HG03175 (cell line): ENCODE measurements around the gene GINS2.

Source experiments
- ATAC-seq: cut with Tn5 transposase; IDR thresholded peaks from one replicate; pipeline ENCODE4 v1.9.1; 2021; ENCODE audit warnings: mild to moderate bottlenecking, moderate library complexity; ENCODE audit not compliant: unreplicated experiment

The GINS2 gene

GRCh38 chr16:85668676-85669424 is 19.9 kb downstream of the GINS2 start:
- no peak for ATAC-seq

- no peak for ATAC-seq
Observed at GRCh38 chr16:85667841-85668413, 20.8 kb downstream of the GINS2 start.

- ATAC-seq, result no peak
Observed at GRCh38 chr16:85667261-85667660, 21.5 kb downstream of the GINS2 start.

- no peak for ATAC-seq
Observed at GRCh38 chr16:85665929-85666328, 22.8 kb downstream of the GINS2 start.

GRCh38 chr16:85665373-85665740 is 23.4 kb downstream of the GINS2 start:
- no peak for ATAC-seq

- ATAC-seq, result no peak
Observed at GRCh38 chr16:85664580-85665372, 24.0 kb downstream of the GINS2 start.

GRCh38 chr16:85663891-85664321 is 24.8 kb downstream of the GINS2 start:
- no peak for ATAC-seq

GRCh38 chr16:85662976-85663830 is 25.6 kb downstream of the GINS2 start:
- no peak for ATAC-seq

GRCh38 chr16:85662482-85662812 is 26.3 kb downstream of the GINS2 start:
- ATAC-seq, result no peak

- ATAC-seq, result no peak
Observed at GRCh38 chr16:85661740-85662481, 26.8 kb downstream of the GINS2 start.

- ATAC-seq, result no peak
Observed at GRCh38 chr16:85660843-85661739, 27.7 kb downstream of the GINS2 start.

GRCh38 chr16:85659805-85660511 is 28.8 kb downstream of the GINS2 start:
- no peak for ATAC-seq

- no peak for ATAC-seq
Observed at GRCh38 chr16:85659336-85659735, 29.4 kb downstream of the GINS2 start.

GRCh38 chr16:85658504-85659326 is 30.0 kb downstream of the GINS2 start:
- ATAC-seq, result no peak

GRCh38 chr16:85657996-85658395 is 30.8 kb downstream of the GINS2 start:
- no peak for ATAC-seq

GRCh38 chr16:85657267-85657650 is 31.5 kb downstream of the GINS2 start:
- ATAC-seq, result no peak

- ATAC-seq, result no peak
Observed at GRCh38 chr16:85656351-85657266, 32.1 kb downstream of the GINS2 start.
